DMS 273 treated with DMSO at 0.1 percent for 48 hours (cell line): ENCODE results near the gene SPATA2.

Experiments
- DNase-seq: peaks from one replicate; lab custom pipeline; 2025; lab: John Stamatoyannopoulos, UW

SPATA2 gene

DNA sequence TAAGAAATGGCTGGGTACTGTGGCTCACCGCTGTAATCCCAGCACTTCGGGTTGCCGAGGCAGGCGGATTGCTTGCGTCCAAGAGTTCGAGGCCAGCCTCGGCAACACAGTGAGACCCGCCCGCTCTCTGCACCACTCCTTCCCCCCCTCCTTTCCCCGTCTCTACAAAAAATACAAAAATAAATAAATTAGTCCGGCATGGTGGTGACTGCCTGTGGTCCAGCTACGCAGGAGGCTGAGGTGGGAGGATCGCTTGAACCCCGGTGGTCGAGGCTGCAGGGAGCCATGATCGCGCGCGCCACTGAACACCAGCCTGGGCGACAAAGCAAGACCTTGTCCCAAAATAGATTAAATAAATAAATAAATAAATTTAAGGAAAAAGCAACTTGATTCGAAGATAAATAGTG lies 20.4 kb upstream of the SPATA2 start:
- DNase-seq: no peak

DNA sequence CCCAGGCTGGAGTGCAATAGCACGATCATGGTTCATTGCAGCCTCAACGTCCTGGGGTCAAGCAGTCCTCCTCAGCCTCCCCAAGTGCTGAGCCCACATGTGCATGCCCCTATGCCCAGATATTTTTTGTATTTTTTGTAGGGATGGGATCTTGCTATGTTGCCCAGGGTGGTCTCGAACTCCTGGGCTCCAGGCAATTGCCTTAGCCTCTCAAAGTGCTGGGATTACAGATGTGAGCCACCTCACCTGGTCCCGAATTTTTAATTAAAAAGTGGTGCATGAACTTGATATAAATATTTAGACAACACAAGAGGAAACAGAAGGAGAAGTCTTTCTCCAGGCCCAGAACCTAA lies 13.8 kb upstream of the SPATA2 start:
- no peak for DNase-seq

DNA sequence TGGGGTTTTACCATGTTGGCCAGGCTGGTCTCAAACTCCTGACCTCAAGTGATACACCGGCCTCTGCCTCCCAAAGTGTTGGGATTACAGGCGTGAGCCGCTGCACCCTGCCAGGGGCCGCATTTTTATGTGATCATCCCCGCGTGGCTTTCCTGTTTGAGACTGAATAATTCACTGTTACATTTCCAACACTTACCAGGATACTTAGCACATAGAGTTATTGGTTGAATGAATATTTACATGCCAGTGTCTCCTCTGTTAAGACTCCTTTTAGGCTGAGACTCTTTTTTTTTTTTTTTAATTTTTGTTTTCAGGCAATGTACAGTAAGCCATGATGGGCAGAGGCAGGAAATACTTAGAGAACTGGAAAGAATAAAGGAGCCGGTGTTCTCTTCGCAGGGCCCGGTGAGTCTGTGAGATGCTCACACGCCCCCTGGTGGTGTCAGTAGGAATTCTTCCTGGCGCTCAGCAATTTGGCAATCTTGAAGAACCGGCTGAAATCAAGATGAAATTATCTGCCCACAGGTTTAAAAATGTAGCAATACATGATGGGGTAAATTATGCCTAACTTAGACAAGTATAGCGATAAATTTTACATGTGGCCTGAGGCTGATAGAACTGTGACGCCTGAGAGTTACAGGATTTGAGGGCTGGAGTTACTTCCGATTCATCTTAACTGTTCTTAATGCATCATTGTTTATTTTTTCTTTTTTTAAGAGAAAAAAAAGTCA lies 13.2 kb upstream of the SPATA2 start:
- DNase-seq: peak; percentile 62

DNA sequence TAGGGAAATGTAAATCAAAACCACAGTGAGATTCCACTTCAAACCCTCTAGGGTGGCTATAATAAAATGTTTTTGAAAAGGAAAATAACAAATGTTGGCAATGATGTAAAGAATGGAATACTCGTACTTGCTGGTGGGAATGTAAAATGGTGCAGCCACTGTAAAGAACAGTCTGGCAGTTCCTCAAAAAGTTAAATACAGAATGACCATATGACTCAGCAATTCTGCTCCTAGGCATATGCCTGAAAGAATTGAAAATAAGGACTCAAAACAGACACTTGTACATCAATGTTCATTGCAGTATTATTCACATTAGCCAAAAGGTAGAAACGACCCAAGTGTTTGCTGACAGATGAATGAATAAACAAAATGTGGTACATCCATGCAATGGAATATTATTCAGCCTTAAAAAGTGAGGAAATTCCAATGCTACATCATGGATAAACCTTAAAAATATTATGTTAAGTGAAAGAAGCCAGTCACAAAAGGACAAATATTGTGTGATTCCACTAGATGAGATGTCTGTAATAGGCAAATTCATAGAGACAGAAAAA lies 10.6 kb upstream of the SPATA2 start:
- DNase-seq: no peak

DNA sequence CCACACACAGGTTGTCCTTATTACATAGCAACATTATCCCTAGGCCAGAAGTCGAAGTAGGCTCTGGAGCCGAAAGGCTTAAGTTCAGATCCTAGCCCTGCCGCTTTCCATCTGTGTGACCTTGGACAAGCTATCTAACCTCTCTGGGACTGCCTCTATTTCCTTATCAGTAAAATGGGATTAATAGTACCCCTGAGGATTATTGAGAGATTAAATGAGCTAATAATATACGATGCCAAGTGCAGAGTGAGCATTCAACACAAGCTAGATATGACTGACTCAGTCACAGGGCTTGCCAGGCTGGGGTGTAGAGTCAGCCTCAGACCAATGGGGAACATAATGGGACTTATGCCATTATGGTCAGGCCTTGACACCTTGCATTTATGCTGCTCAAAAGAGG lies 8.9 kb upstream of the SPATA2 start:
- DNase-seq: no peak

DNA sequence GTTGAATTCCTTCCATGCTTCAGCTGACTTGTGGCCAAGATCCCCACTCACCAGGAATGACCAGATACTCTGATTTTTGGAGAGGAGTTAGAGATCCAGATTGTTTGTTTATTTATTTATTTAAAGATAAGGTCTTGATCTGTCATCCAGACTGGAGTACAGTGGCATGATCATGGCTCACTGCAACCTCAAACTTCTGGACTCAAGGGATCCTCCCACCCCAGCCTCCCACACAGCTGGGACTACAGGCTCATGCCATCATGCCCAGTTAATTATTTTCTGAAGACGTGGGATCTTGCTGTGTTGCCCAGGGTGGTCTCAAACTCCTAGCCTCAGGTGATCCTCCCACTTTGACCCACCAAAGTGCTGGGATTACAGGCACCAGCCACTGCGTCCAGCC lies 4.1 kb upstream of the SPATA2 start:
- no peak for DNase-seq

DNA sequence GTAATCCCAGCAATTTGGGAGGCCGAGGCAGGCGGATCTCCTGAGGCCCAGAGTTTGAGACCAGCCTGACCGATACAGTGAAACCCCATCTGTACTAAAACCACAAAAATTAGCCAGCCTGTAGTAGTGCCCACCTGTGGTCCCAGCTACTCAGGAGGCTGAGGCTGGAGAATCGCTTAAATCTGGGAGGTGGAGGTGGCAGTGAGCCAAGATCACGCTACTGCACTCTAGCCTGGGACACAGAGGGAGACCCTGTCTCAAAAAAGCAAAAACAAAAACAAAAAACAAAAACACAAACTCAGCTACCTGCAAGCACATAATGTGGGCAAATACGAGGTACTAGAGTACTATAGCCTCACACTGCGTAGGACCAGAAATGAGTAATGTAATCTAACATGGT lies 3.7 kb upstream of the SPATA2 start:
- no peak for DNase-seq

DNA sequence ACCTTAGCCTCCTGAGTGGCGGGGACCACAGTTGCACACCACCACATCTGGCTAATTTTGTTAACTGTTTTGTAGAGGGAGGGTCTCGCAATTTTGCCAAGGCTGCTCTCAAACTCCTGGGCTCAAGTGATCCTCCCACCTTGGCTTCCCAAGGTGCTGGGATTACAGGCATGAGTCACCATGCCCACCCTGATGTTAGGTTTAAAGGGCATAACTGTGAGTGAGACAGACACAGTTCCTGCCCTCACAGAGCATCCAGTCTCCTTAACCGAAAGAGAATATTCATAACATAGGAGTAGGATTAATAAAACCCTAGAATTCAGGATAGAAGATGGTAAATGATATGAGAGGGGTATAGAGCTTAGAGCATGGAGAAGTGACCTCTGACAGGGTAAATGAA lies 3.1 kb upstream of the SPATA2 start:
- DNase-seq: no peak

DNA sequence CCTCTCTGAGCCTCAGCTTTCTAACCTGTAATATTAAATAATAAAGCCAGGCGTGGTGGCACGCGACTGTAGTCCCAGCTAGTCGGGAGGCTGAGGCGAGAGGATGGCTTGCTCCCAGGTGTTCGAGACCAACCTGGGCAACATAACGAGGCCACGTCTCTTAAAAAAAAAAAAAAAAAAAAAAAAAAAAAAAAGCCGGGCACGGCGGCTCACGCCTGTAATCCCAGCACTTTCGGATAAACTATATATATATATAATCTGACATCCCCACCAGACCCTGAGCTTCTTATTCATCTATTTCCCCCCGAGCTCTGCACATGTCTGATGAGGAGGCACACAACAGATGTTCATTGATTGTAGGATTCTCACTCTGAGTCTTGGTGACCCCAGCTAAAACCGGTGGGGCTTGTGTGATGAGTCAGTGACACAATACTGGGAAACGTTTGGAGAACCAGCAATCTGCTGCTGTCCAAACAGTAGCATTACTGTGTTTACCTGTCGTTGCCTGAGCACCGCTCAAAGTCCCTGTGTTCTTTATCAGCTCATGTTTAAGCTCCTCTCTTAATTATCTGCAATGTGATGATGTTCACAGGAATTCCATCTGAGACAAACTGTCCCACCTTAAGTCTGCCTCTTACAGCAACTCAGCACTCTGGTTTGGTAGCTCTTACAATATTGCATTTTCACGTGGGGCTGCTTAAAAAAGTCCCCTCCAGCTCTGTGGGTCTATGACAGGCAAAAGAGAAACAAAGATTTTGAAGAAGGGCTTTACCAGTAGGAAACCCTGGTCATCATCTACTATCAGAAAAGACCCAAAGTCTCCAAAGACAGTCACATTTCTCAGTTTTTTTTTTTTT lies 1.0 kb upstream of the SPATA2 start:
- DNase-seq: no peak

DNA sequence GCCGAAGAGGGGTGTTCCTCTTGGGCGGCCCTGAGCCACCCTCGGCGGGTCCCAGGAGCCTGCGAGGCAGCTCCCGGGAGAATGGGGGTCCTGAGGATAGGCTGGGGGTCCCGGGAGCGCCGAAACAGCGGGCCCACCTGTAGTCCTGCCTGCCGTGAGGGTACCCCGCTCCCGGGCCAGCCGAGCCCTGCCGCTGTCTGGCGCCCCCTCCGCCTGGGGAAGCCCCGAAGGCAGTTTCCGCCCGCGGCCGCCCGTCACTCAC lies 280 bp downstream of the SPATA2 start:
- no peak for DNase-seq

DNA sequence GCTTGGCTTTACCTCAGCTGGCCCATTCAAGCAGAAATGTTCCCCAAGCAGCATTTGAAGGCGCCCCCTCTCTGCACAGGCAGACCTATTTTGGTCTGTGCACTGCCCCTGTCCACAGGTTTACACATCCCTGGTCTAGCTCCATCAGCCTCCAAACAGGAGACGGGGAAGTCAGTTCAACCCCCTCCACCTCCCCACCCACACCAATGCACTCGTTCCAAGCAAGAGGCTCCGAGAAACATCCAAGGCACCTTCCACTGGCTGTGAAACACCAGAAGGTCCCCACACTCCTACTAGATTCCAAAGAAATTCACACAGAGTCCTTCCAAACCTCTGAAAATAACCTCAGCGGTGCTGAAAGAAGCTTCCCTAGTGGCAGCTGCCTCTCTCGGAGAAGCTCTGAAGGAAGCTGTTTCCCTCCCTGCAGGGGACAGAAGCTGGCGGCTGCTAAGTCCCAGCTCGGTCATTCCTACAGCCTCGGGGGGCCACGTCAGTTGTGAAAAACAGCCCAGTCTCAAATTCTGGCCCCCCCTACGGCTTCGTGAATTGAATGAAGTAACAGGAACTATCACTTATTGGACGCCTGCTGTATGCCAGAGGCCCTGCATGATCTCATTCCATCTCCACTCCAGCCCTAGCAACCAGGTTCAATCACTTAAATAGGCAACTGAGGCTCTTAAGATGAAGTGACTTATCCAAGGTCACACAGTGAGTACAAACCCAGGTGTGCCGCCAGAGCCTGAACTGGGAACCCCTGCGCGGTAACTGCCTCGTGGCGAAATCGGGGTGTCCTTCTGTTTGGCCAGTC lies 815 bp downstream of the SPATA2 start:
- DNase-seq: no peak

DNA sequence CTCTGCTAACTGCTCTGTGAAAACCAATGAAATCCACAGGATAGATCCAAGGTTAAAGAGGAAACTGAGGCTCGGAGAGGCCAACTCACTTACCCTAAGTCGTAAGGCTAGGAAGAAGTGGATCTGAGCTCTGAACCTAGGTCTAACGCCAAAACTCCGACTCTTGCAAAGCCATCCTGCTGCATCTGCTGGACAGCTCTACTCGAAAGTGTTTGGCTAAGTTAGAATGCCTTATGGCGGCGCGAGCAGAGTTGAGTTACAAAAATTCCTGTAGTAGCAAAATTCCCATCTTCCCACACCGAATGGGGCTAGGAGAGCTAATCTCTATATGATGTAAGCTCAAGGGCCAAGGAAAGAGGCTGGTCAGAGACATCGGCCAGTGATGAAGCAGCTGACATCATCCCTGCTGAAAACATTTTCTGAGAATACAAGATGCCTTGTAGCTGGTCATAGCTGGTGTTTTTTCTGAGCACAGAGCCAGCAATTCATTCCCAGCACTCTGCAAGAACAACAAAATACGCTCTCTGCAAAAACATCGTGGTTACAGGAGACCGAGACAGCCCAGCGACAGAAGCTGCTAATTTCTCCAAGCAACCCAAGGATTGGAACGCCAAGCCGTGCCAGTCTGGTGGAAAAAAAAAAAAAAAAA lies 1.8 kb downstream of the SPATA2 start:
- DNase-seq: no peak

DNA sequence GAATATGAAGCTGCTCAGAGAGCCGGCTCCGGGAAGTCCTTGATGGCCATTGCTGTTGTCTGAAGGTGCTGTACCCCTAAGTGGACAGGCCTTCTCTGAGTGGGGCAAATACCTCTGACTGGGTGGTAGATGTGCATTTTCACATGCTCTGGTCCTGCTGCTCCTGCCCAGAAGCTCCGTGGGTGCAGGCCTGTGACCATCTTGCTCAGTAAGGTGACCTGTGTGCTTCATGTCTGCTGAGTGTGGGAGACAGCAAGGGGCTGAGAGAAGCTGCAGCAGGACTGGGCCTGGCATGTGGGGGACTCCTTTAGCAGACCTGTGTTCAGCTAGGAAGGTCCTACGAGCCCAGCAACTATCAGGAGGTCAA lies 5.0 kb downstream of the SPATA2 start:
- DNase-seq: no peak

DNA sequence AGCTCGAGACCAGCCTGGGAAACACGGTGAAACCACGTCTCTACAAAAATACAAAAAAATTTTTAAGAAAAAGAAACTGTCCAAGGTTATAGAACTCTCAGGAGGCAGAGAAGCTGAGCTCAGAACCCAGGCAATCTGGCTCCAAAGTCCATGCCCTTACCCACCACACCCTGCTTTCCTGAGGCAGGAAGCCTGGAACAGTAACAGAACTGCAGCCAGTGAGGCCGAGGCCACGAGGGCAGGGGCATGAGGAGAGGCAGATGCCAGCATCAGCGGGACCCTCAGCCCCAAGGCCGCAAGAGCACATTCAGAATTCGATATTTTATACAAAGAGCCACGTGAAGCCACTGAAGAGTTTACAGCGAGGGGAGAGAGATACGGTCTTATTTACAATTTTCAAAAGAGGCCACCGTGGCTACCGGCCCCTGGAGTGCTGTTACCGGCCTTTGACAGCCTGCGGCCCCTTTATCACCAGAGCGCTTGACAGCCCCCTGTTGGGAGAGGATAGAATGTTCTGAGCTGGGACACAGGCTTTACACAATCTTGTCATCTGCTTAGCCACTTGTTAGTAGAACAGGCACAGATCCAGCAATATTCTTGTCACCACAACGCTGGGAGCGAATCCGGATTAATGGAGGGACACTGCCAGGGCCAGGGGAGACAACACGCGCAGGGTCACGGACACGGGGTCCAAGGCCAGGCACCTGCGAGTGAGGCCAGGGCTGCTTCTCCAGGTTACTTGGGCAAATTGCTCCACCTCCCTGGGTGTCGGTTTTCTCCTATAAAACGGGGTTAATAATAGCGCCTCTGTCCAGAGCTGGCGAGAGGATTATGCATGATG lies 5.6 kb downstream of the SPATA2 start:
- DNase-seq: no peak

DNA sequence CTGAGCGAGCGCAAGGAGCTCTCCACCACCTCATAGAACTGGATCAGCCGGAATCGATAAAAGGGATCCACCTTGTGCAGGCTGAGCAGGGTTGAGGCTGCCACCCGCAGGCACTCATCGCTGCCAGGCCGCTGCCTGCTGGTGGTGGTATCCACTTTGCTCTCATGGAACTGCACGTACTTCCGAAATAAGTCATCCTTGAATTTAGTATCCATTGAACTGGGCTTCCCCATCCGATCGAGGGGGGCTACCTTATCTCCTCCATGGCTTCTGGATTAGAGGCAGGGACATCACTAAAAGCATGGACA lies 7.1 kb downstream of the SPATA2 start:
- no peak for DNase-seq

DNA sequence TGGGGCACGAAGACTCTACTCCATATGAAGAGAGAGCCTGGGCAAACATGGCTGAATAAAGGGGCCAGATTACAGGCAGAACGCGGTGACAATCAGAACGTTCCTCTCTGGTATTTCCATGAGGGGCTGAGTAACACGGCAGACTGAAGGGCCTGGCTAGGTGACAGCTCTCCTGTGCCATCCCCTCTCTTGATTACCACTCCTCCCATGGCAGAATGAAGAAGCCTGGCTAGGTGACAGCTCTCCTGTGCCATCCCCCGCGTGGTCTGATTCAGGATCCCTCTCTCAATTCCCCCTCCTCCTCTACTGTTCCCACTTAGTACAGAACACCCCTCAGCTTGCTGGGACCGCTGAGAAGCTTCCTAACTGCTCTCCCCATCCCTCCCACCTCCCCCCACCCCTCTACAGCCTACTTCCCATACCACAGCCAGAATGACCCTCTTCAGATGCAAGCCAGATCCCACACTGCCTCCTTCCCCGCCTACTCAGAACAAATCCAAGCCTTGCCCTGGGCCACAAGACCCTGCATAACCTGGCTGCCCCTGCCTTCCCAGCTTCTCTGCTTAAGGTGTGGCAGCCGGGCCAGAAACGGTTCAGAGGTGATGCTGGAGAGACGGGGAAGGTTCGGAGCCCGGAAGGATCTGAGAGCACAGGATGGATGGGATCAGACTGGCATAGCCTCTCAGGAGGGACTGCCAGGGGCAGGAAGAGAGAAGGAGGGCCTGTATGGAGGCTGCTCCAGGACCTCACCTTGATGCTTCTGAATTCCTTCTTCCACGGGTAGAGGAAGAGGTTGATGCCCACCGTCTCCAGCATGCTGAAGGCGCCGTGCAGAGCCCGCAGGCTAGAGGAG lies 7.7 kb downstream of the SPATA2 start:
- DNase-seq: no peak

DNA sequence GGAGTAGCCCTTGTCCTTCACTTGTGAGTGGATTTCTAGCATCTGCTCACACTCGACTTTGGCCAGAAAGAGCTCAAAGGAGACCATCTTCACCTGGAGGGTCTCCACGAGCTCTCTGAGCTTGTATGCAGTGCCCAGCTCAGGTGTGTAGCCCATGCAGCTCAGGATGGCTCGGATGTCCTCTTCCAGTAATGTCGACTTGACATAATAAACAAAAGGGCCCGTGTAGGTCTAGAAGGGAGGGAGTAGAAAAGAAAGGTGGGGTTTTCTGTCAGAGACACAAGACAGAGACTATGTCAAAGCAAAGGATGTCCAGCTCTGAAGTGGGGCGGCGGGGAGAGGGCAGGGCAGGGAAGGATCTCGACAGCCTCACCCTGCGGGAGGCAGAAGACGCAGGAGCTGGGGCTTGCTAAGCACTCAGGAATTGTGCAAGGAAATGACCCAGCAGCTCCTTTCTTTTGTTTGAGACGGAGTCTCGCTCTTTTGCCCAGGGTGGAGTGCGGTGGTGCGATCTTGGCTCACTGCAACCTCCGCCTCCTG lies 8.6 kb downstream of the SPATA2 start:
- no peak for DNase-seq

DNA sequence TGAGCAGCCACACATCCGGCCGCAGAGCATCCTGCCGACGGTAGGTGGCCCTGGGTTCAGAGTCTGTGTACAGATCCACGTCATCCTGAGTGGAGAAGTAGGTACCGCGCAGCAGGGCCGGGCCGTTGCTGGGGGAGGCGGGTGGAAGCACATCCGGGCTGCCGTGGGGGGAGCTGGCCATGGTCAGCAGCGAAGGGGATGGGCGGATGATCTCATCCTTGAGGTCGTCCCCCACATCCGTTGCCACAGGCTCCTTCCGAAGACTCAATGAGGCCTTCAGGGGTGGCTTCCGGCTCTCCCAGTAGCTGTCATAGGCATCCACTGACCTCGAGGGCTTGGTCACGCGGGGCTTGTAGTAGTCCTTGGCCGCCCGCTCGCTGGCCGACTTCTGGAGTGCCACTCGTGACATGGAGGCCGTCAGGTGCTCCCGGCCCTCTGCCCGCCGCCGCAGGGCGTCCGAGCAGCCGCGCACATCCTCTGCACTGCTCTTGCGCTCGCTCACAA lies 9.2 kb downstream of the SPATA2 start:
- DNase-seq: no peak

DNA sequence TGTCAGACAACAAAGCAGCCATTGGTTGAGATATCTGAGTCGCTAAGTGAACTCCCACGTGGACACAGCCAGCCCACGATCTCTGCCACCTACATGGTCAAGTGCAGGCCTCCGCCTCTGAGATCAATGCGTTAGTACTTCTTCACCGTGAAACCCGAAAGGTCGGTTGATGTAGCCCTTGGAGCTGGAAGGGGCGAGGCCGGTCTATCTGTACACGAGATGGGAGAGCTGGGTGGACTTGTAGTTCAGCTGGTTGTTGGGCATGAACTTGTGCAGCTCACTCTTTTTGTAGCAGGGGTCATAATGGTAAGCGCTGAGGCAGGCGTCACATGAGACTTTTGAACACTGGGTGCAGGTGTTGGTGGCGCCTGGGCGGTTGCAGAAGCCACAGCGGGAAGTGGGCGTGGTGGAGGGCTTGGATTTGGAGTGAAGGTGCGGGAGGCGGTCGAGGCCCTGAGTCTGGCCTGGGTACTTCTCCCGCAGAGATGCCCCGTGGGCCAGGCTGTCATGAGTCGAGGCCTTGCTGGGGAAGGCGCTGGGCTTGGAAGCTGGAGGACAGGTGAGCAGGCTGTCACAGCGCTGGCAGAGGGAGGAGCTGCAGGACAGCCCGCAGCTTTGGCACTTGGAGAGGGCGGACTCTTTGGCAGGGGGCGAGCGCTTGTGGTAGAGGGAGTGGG lies 9.8 kb downstream of the SPATA2 start:
- DNase-seq: no peak
